Non-pigmented ciliary epithelial cell (primary cell): ENCODE measurements around the gene S100Z.
"Not testable (repeated sequence)": the region's sequence is repeated elsewhere in the genome, so short reads cannot be mapped to it uniquely, and the experiment has no call there.

Source experiments
- DNase-seq: peaks from one replicate; pipeline ENCODE4 v3.0.0-alpha.2; 2010; ENCODE audit warnings: low read depth

Gene S100Z

DNA sequence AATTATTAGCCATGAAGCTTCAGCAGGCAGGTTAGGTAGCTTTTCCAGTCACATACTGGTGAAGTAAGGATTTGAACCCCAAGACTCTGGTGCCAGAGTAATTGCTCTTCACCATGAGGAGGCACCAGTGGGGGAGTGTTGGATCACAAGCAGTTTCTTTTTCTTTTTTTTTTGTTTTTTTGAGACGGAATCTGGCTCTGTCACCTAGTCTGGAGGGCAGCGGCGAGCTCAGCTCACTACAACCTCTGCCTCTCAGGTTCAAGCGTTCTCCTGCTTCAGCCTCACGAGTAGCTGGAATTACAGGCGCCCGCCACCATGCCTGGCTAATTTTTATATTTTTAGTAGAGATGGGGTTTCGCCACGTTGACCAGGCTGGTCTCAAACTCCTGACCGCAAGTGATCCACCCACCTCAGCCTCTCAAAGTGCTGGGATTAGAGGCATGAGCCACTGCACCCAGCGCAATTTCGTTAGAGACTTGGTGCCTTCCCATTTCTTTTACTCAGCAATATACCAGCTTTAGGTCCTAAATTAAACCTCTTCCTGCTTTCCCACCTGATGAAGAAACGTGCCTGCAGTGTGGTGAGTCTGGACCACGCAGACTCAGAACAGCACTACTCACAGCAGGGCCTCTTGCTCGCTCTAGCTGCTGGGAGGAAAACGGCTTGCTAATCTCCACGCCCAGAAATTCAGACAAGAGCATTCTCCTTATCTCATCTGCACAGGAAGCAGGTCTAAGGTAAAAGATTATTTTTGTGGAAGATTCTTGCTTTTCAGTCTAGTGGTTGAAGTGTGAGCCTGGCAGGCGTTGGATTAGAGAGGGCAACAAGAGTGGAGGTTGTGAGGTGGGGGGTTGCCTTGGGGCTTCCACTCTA, at the start of gene S100Z:
TSS of gene S100Z (plus strand) at position 596 of the 873 bp plus-strand sequence. CDS start 25,346 bp downstream, outside the sequence.
- DNase-seq, result no peak

DNA sequence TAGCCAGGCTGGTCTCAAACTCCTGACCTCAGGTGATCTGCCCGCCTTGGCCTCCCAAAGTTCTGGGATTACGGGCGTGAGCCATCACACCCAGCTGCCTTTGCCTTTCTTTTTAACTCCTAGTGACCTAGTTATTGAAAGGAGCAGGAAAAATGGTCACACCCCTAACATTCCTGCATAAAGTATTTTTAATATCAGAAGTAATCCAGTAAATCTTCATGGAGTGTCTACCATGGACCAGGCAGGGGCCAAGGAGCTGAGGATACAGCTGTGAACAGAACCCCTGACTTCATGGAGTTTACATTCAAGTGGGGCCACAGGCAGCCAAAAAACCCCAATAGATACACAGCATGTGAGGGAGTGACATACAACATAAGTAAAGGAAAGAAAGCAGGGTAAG, 49.2 kb upstream of the S100Z start:
- no peak for DNase-seq

DNA sequence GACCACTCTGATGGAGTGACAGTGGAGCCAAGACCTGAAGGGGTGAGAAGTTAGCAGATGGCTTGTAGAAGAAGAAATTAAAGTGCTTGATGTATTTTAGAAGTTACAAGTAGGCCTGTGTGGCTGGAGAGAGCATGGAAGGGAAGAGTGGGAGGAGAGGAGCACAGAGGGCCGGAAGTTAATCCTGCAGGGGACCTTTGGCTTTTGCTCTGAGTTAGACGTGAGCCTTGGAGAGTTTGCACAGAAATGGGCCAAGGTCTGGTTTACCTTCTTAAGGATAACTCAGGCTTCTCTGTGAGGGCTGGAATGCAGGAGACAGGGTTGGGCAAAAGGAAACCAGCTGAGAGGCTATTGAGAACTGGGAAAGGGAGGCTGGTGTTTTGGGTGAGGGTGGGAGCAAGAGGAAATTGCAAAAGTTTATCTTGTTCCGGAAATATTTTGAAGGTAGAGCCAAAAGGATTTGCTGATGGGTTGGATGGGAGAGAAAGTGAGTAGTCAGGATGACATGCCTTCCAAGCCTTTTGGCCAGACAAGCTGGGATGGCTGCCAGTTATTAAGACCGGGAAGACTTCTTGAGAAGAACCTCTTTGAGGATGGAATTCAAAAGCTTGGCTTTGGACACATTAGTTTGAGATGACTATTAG, 48.5 kb upstream of the S100Z start:
- DNase-seq, result no peak

DNA sequence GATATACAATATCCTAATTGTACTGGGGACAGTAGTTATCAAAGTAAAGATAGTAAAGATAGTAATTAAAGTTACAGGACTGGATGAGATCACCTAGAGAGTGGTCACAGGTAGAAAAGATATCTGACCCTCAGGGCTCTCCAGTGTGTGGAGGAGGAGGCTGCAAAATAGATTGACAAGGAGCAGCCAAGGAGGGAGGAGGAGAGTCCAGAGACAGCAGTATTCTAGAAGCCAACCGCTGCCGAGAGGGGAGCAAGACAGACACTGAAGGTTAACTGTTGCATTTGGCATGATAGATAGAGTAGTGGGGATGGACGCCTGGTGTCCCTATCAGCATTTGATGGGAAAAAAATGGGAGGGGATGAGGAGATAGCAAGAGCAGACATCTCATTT, 48.0 kb upstream of the S100Z start:
- DNase-seq, result no peak

DNA sequence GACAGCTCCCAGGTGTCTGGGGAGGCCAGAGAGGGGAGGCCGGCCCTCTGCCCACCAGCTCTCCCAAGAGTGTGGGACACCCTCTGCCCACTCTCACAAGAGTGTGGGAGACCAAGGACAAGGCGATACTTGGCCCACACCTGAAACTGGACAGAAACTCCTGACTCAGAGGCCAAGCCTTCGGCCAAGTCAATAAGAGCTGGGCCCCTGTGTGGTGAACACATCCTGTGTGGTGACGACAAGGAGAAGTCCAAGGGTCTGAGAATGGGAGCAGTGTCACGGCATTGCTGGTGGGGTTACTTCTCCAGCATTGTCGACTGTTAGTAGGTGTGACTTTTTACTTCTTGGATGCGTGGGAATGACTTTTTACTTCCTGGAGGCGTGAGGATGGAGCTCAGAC, 45.5 kb upstream of the S100Z start:
- no peak for DNase-seq

DNA sequence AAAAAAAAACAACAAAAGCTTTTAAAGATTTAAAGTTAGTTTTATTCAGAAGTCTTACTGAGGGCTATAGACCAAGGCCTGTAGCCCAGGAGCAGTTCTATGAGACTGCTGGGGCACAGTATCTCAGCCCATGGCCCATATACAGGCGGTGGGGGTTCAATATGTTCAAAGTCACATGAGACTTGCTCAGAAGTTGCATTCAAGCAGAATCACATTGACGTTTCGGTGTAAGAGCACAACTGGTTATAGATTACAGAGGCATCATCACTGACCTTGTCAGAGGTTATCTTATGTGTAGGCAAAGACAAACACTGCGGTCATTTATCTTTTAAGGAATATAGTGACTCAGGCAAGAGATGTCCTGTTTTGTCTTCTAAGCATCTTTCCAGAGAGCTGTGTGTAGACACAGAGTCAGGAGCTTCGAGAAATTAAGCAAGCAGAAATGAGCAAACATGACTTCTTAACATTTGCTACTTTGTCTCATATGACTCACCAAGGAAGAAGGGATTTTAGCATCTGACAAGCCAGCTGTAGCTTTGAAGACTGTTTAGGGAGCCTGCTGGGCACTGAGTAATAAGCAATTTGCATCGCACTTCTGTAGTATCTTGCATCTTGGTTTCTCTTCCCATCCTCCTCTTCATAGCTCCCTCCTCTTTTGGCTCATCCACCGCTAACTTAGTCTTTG, 43.9 kb upstream of the S100Z start:
- DNase-seq, result peak; percentile 100

DNA sequence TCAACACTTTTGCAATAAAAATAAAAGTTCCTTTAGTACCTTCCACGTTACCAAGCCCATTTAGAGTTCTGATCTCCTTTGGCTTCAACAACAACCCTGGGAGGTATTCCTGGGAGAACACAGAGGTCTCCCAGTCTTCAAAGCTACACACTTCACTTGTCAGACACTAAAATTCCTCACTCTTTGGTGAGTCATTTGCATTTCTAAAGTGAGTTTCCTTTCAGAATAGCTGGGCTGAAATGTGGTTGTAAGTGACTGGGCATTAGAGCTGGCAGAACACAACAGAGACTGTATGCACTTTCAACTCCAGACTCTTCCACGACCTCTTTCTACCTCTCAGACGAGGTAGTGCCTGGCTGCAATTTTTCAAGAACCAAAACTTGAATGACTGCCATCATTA, 42.5 kb upstream of the S100Z start:
- no peak for DNase-seq

DNA sequence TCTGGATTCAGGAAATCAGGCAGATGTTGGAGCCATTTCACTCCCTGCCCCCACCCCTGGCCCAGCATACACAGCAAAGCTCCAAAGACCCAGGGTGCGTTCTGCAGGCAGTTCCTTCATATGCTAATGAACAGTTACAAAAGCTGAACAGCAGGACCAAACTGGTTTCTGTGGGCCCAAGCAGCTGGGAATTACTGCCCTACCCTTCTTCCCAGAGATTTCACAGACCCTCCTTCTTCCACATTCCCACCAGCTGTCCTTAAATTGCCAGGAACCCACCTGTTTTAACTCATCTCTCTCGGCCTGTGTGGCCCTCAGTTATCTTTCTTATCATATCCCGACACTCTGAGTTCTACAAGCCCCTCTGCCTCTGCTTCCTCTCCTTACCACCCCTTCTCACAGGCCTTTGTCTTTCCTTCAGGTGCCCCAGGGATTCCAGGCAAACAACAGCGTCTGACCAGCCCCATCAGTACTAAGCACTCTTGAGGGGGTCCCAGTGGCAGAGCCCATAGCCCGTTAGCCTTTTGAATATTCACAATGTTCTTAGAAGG, 41.6 kb upstream of the S100Z start:
- DNase-seq, result no peak

DNA sequence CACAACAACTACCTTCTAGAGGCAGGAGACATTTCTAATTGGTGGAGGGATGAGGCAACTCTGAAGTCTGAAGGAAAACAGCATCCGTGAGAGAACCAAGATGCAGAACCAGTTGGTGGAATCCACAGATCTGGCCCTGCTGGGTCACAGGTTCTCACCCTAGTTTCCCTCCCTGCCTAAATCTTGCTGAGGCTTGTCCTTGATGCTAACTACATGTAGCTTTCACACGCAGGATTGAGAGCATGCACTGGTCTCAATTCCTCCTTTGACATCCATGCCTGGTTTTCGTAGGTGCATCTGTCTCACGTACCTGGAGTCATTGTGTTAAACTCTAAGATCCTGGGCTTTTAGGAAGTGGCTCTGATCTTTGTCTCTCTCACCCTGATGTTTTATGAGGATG, 40.7 kb upstream of the S100Z start:
- DNase-seq, result no peak

DNA sequence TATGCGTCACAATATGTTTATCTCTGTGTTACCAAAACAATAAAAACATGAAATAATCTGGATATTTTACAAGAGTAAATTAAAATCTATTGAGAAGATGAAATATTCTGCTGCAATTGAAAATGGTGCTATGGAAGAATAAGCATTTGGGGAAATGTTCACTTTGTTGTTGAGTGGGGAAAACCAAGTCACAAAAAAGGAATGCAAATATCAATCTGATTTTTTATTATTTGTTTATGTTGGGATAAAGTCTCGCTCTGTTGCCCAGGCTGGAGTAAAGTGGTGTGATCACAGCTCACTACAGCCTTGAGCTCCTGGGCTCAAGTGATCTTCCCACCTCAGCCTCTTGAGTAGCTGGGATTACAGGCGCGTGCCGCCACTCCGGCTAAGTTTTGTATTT, 39.6 kb upstream of the S100Z start:
- DNase-seq, result no peak

DNA sequence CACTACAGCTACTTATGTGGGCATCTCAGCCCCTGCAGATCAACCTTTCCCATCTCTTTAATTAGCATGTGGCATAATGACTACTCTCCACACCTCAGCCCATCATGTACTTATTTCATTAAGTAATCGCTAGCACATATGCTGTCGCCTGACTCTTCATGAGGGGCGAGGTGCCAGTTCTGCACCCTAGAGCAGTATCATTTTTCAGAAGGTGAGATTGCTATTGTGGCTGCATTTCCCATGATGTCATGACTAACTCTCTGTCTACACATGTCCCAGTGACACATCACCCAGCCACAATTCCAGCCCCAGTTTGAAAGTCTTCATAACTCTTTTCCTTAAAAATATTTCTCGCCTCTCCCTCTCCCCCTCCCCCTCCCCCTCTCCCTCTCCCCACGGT, 38.6 kb upstream of the S100Z start:
- DNase-seq, result no peak

DNA sequence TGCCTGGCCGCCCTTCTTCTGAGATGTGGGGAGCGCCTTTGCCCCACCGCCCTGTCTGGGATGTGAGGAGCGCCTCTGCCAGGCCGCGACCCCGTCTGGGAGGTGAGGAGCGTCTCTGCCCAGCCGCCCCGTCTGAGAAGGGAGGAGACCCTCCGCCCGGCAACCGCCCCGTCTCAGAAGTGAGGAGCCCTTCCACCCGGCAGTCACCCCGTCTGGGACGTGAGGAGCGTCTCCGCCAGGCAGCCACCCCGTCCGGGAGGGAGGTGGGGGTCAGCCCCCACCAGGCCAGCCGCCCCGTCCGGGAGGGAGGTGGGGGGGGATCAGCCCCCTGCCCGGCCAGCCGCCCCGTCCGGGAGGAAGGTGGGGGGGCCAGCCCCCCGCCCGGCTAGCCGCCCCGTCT, 37.6 kb upstream of the S100Z start:
- not testable (repeated sequence) for DNase-seq

DNA sequence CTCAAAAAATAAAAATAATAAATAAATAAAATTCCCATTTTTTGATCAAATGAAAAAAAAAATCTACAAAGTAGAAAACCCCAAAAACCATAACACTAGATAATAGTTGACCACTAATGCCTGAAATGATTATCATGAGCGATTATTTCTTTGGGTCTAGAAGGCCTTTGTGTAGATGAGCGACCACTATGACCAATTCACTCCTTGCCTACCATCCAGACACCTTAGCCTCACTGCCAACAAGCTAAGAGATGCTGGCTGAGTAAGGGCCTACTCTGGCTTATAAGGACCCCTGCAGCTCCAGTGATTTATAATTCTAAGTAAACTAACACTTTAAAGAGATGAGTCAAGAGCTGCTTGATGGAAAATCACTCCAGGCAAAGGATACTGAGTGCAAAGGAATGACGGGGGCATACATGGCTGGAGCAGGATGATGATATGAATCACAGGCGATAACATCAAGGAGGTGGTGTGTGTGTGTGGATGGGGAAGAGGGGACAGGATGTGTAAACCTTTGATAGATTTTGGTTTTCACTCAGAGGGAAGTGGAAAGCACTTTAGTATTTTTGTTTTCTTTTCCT, 35.7 kb upstream of the S100Z start:
- DNase-seq, result peak; percentile 95

DNA sequence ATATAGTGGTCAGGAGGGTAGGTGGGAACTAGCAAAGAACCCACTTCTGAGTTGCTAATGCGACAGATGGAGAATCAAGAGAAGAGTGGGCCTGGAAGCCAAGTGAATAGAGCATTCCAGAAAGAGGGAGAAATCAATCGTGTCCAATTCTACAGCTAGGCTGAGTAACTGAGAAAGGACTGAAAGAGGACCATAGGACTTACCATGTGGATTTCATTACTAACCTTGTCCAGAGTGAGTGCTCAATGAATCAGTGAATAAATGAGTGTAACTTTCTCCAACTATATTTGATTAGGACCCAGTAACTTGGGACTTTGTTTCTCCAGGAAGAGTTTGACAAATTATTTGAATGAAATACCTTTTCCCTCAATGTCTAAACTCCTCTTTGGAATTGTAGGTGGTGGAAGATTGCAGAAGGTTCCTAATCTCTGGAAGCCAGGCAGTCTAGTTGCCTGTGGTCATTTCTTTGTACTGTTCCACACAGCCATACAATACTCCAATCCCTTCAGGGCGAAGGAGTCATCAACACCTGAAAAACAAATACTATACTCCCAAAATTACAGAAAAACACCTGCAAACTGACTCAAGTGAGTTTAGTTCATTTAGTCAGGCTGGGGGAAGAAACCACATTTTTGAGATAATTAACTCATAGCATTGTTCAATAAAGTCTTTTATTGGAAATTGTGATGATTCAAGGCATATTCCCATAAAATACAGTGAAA, 33.5 kb upstream of the S100Z start:
- no peak for DNase-seq

DNA sequence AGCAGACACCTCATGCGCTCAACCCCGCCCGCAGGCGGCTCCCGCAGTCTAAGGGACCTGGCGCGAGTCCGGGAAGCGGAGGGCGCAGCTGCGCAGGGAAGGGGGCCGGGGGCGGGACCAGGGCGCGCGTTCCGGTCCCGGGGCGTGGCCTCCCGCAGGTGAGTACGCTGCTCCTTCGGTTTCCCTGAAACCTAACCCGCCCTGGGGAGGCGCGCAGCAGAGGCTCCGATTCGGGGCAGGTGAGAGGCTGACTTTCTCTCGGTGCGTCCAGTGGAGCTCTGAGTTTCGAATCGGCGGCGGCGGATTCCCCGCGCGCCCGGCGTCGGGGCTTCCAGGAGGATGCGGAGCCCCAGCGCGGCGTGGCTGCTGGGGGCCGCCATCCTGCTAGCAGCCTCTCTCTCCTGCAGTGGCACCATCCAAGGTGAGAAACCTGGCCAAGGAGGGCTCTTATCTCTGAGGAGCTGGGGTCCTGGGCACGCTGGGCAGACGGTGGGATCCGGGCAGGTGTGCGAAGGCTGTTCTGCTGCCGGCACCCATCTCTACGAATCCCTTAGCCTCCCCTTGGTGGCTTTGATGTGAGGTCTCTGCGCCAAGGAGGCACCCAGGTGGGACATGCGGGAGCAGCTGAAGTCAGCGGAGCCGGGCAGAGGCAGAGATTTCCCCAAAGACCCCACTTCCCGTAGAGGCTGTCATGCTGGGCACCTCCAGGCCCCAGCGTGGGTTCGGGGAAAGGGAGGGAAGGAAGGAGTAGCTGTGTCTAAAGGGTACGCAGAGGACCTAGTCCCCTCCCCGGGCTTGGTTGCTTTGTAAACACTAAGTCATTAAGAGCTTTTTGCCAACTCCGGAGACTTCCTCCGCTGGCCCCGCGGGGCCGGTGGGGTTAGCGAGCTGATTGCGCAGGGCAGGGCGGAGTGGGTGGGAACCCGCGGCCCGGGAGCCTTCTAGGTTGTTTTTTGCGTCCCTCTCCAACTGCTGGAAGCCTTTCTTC, 30.7 kb upstream of the S100Z start, which contains the start of gene F2RL1:
TSS of gene F2RL1 (plus strand) at position 187 of the 988 bp plus-strand sequence. CDS start at position 340, 153 bp downstream.
- no peak for DNase-seq

DNA sequence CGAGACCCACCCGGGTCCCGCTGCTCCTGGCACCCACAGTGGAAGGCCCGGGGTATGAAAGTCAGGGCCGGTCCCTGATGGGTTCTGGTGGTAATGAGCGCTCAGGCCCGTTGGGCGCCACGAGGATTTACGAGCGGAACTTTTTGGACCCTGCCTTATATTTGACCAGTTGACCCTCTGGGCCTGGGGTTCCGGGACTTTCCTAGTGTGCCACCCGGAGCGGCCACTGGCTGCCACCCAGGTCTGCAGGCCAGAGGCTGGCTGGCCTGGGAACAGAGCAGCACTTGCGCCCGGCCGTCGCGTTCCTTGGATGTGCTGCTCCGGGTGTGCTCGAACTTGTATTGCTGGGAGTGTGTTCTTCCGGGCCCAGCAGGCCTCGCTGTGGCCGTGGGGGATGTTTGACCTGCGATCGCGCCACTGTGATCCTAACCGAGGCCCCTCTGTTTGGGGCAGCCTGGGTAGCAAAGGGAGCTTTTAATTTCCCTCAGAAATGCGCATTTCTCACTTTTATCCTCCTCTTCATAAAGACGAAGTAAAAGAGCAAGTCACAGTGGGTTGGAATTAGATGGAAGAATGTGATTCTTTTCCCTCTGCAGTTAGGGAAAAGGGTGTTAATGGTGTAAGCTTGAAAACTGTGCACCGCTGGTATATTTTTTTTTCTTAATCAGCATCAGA, 29.8 kb upstream of the S100Z start:
- no peak for DNase-seq

DNA sequence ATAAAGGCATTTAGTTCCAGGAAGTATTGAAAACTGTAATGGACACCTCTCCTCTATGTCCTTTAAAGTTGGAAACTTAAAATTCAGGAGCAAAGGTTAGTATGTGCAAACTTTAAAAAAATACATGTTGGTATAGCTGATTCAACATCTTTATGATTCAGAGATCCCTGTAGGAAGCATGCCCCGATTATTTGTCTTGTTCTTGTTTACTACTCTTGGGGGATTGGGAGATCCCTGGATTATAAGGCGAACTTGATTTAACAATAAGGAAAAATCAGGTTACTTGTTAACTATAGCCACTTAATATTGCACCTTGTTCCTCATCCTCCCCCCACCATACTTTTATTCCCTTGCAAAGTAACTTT, 29.3 kb upstream of the S100Z start:
- DNase-seq, result no peak

DNA sequence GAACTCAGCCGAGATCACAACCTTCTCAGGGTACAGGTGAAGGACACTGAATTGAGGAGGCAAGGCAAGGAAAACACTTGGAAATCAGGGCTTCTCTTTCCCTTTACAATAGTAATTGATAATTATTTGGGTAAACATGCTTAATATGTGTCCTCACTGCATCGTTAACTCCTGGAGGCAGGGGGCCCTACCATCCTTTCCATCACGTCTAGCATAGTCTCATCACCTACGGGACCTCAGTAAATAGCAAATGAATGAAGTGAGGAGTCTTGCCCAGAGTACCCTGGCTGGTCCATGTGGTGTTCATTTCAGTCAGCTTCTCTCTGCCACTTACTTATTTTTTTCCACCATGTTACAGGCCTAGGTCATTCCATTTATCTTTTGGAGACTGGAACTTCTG, 28.7 kb upstream of the S100Z start:
- no peak for DNase-seq

DNA sequence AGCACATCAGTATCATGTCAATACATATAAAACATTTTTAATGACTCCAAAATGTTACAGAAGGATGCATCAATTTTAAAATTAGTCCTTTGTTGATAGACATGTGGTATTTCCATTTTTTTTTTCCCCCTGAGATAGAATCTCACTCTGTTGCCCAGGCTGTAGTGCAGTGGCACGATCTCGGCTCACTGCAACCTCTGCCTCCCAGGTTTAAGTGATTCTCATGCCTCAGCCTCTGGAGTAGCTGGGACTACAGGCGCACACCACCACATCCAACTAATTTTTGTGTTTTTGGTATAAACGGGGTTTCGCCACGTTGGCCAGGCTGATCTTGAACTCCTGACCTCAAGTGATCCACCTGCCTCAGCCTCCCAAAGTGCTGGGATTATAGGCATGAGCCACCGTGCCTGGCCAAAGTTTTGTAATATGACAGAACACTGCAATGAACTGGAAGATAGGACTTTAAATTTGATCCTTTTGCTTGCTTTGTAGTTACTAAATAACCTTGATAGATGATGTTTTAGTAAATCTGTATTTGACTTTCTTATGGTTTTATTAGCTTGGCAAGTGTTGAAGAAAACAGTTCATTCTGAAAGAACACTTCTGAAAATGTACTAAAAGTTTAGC, 27.6 kb upstream of the S100Z start:
- DNase-seq, result not testable (repeated sequence)
